PC-9 (cell line): ENCODE results near the gene CDC23. TPM values are rescaled to one million over a fixed set of nuclear protein-coding genes. Genes with fewer than 3 reads are reported as not detected.
"Not testable (repeated sequence)": the region's sequence is repeated elsewhere in the genome, so short reads cannot be mapped to it uniquely, and the experiment has no call there.

Experiments
- BruUV-seq: library from RNA; stranded (reverse); fragments of 400-500 nt; replicated peaks from 2 replicates; lab custom pipeline; 2021; lab: Mats Ljungman, UMichigan
- CTCF ChIA-PET: fragments of 300-600 bp; sonication (Branson Sonifier 250); formaldehyde crosslinking; loops from one replicate; lab custom pipeline; 2022; ENCODE audit warnings: antibody characterized with exemption; lab: Charles Lee
- POLR2A ChIA-PET: fragments of 300-600 bp; sonication (Branson Sonifier 250); formaldehyde crosslinking; loops from one replicate; lab custom pipeline; 2022; ENCODE audit warnings: antibody characterized with exemption; ENCODE audit not compliant: unreplicated experiment; lab: Charles Lee
- DNase-seq, 2 experiments: peaks; one replicate each; pipeline versions ENCODE4 v3.0.0 to v3.0.0-alpha.2; 2015 to 2022; ENCODE audit warnings: mixed read lengths in 1 of 2
- H2AFZ ChIP-seq: fragments of 200-600 bp; sonication (generic); 2 replicates; pipeline ENCODE4 v1.8.1; 2017; ENCODE audit warnings: antibody characterized with exemption
- H3F3A ChIP-seq: fragments of 200-600 bp; sonication (generic); 2 replicates; pipeline ENCODE4 v1.8.1; 2017; ENCODE audit warnings: antibody characterized with exemption, mild to moderate bottlenecking, low read depth; ENCODE audit not compliant: insufficient read depth
- H3K27ac ChIP-seq: fragments of 200-600 bp; sonication (generic); 2 replicates; pipeline ENCODE4 v1.6.1; 2016; ENCODE audit warnings: mixed run types
- H3K27me3 ChIP-seq: fragments of 200-600 bp; sonication (generic); 2 replicates; pipeline ENCODE4 v1.6.1; 2016; ENCODE audit warnings: low read depth, mixed run types; ENCODE audit not compliant: insufficient read depth
- H3K36me3 ChIP-seq: fragments of 200-600 bp; sonication (generic); 2 replicates; pipeline ENCODE4 v1.6.1; 2016; ENCODE audit warnings: low read depth, mixed run types
- H3K4me1 ChIP-seq: fragments of 200-600 bp; sonication (generic); replicated peaks from 2 replicates; pipeline ENCODE4 v1.6.1; 2016; ENCODE audit warnings: mixed run types; ENCODE audit not compliant: insufficient read depth
- H3K4me2 ChIP-seq: fragments of 200-600 bp; sonication (generic); 2 replicates; pipeline ENCODE4 v1.6.1; 2017; ENCODE audit warnings: mixed run types
- H3K4me3 ChIP-seq: fragments of 200-600 bp; sonication (generic); 2 replicates; pipeline ENCODE4 v1.6.1; 2016; ENCODE audit warnings: mixed run types
- H3K79me2 ChIP-seq: fragments of 200-600 bp; sonication (generic); 2 replicates; pipeline ENCODE4 v1.6.1; 2017; ENCODE audit warnings: low read depth, mixed run types
- H3K9me2 ChIP-seq: fragments of 200-600 bp; sonication (generic); 2 replicates; pipeline ENCODE4 v1.8.1; 2017; ENCODE audit warnings: mild to moderate bottlenecking; ENCODE audit not compliant: insufficient read depth
- H3K9me3 ChIP-seq: fragments of 200-600 bp; sonication (generic); 2 replicates; pipeline ENCODE4 v1.8.1; 2016; ENCODE audit warnings: low read depth; ENCODE audit not compliant: insufficient read depth
- H4K20me1 ChIP-seq: fragments of 200-600 bp; sonication (generic); 2 replicates; pipeline ENCODE4 v1.8.1; 2017; ENCODE audit not compliant: insufficient read depth
- CTCF ChIP-seq: fragments of 200-600 bp; sonication (generic); conservative IDR thresholded peaks from 2 replicates; pipeline ENCODE4 v1.6.1; 2017; ENCODE audit warnings: mixed run types, antibody characterized with exemption, mild to moderate bottlenecking, moderate library complexity
- EZH2 ChIP-seq: fragments of 200-600 bp; sonication (generic); IDR thresholded peaks from 2 replicates; pipeline ENCODE4 v1.8.0; 2017; ENCODE audit warnings: antibody characterized with exemption, low read depth
- intact Hi-C: fragments of 100-400 bp; cut with micrococcal nuclease; formaldehyde crosslinking; loops from one replicate; pipeline ENCODE4 v1.10.0; 2022; ENCODE audit not compliant: unreplicated experiment
- total RNA-seq: library from RNA; stranded (reverse); gene quantifications from 2 replicates; pipeline ENCODE4 v1.2.3, GENCODE V29; 2021

CDC23 gene
- total RNA-seq, 1 experiment from 2014 or later: 40.5 TPM

DNA sequence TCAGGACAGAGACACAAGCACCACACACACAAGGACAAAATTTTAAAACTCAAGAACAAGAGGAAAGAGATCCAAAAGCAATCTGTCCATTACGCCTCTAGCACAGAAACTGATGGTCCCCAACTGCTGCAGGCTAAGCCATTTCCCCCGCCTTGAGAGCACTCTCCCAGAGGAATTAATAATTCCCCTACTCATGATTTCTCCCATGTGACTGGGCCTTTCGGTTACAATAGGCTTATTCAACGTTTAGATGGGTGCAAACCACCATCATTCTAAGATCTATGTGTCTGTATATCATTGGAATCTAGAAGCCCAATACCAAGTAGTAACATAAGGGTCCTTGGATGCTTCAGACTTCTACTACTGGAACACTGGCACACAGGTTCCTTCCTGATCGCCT, 53.5 kb downstream of the CDC23 start:
- POLR2A ChIA-PET: interaction anchor here (0.6 kb wide), 1 partner anchor 82 kb away, joined by 4 read pairs; no protein-coding TSS in a partner anchor
- H3K79me2 ChIP-seq: no peaks in the 10 kb centered on the region
- no peak overlapping the region for H3K4me3 ChIP-seq
- no TSS peak for BruUV-seq
- no peaks in the 10 kb centered on the region for H3K9me2 ChIP-seq
- no peak overlapping the region for H3K27ac ChIP-seq
- no peaks in the 10 kb centered on the region for H3K4me1 ChIP-seq
- no peak overlapping the region for H2AFZ ChIP-seq
- no peaks in the 10 kb centered on the region for H3K9me3 ChIP-seq
- no peaks in the 10 kb centered on the region; the same call in 1 of the 2 replicates for H3F3A ChIP-seq
- peaks cover 16% of the 10 kb centered on the region for H3K36me3 ChIP-seq
- CTCF ChIA-PET: no interaction called here
- no peak overlapping the region for H3K4me2 ChIP-seq
- intact Hi-C loops: no loop called here
- no peaks in the 10 kb centered on the region for H4K20me1 ChIP-seq
- no peak for DNase-seq
- TF ChIP-seq EZH2: no peak
- no peak for TF ChIP-seq CTCF
- H3K27me3 ChIP-seq: no peaks in the 10 kb centered on the region

DNA sequence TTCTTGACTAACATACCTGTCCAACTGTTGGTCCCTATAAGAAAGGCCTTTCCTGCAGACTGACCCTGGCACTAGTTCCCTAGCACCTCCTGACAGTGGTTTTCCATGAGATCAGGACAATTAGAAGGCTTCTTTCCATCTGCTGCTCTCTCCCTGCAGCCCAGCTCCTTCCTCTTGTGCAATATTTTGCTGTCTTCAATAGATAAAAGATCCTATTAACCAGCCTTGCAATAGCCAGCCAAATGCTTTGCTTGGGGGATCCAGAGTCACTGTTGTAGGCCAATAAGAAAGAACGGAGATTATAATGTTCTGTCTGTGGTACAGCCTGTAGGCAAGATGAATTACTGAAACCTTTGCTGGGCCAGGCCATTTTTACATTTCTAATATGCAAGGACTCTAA, 55.5 kb downstream of the CDC23 start:
- no peaks in the 10 kb centered on the region for H3K9me2 ChIP-seq
- no peaks in the 10 kb centered on the region for H3K4me1 ChIP-seq
- no peak overlapping the region for H2AFZ ChIP-seq
- DNase-seq: no peak
- H3K4me3 ChIP-seq: no peak overlapping the region
- no peak overlapping the region for H3K4me2 ChIP-seq
- H3K27me3 ChIP-seq: no peaks in the 10 kb centered on the region
- no peaks in the 10 kb centered on the region for H3K9me3 ChIP-seq
- no peaks in the 10 kb centered on the region for H3K79me2 ChIP-seq
- intact Hi-C loops: no loop called here
- CTCF ChIA-PET: no interaction called here
- H3F3A ChIP-seq: no peaks in the 10 kb centered on the region; the same call in 1 of the 2 replicates
- peaks cover 5% of the 10 kb centered on the region; the same call in 1 of the 2 replicates for H3K36me3 ChIP-seq
- POLR2A ChIA-PET: interaction anchor here (0.6 kb wide), 2 partner anchors 13 to 27 kb away, joined by 3 read pairs; no protein-coding TSS in a partner anchor
- TF ChIP-seq CTCF (no peak), EZH2 (no peak)
- no TSS peak for BruUV-seq
- H4K20me1 ChIP-seq: no peaks in the 10 kb centered on the region
- H3K27ac ChIP-seq: no peak overlapping the region

DNA sequence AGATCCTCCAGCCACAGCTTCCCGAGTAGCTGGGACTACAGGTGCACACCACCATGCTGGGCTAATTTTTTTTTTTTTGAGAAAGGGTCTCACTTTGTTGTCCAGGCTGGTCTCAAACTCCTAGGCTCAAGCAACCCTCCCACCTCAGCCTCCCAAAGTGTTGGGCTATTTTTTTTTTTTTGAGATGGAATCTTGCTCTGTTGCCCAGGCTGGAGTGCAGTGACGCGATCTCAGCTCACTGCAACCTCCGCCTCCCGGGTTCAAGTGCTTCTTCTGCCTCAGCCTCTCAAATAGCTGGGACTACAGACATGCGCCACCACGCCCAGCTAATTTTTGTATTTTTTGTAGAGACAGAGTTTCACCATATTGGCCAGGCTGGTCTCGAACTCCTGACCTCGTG, 57.1 kb downstream of the CDC23 start:
- H3K4me2 ChIP-seq, POLR2A ChIA-PET, H3K4me3 ChIP-seq, H3K27me3 ChIP-seq, CTCF ChIA-PET, H3K9me2 ChIP-seq, H2AFZ ChIP-seq, BruUV-seq, DNase-seq, H3K9me3 ChIP-seq, H3K4me1 ChIP-seq, H3K27ac ChIP-seq, H3K36me3 ChIP-seq, H3F3A ChIP-seq, H4K20me1 ChIP-seq, intact Hi-C loops, H3K79me2 ChIP-seq: not testable (repeated sequence)

DNA sequence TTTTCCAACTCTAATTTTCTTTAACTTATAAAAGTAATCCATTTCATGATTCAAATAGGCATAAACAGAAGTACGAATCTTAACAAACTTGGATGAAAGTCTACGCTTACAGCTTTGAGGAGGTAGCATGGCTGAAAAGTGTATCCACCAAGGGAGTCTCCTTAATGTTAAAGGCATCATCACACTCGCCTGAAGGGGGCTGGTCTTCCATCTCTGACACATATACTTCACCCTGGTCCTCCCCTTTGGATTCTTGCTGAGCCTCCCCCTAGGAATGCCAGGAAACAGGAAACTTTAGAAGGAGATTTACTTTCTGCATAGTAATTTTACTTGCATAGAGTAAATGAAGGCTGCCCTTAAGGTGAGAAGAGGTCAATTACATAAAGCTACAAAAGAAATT, 63.6 kb downstream of the CDC23 start:
- H3K36me3 ChIP-seq: no peaks in the 10 kb centered on the region
- no peak overlapping the region for H2AFZ ChIP-seq
- TF ChIP-seq EZH2 (no peak), CTCF (no peak)
- no peak overlapping the region for H3K4me3 ChIP-seq
- no peaks in the 10 kb centered on the region for H3K27me3 ChIP-seq
- H3K9me3 ChIP-seq: no peaks in the 10 kb centered on the region
- no peaks in the 10 kb centered on the region for H3K9me2 ChIP-seq
- no peak overlapping the region for H3K27ac ChIP-seq
- ChIA-PET CTCF (interaction anchor here (0.6 kb wide), 1 partner anchor 76 kb away, joined by 5 read pairs; no protein-coding TSS in a partner anchor), POLR2A (no interaction called here)
- BruUV-seq: no TSS peak
- no peak overlapping the region for H3K4me2 ChIP-seq
- DNase-seq: no peak
- no peaks in the 10 kb centered on the region for H3F3A ChIP-seq
- no peaks in the 10 kb centered on the region for H4K20me1 ChIP-seq
- intact Hi-C loops: no loop called here
- no peaks in the 10 kb centered on the region for H3K79me2 ChIP-seq
- H3K4me1 ChIP-seq: no peaks in the 10 kb centered on the region; the same call in 1 of the 2 replicates
